Measurements from ENCODE around the gene SLC66A2.

DNA sequence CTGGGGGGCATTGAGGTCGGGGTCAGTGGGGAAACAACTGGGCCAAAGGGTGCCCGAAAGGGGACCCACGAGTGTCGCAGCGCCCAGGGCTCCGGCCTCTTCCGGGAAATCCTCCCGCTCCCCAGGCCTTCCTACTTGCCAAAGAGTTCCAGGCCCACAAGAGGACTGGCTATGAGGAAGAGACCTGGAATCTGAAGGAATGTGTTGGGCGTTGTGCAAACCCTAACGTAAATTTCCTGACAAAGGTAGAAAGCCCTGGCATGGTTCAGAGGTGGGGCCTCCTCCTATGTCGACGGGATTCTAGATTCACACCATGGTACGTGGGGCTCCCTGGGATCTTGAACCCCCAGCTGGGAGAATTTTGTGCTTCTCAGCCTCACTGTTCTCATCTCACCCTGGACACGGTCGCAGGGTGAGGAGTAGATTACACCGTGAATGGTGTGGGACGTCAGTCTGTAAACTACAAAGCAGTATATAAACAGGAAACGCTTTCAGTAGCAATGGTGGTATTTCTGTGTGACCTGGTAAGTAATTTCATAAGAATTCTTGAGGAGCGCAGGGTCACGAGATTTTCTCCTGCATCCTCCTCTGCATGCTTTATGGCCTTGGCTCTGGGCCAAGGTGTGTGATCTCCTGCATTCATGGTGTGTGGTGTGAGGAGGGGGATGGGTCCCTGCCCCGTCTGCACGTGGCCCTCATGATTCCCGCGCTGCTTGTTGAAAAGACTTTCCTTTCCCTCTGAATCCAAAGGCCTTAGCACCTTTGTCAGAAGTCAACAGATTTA lies 13.9 kb upstream of the SLC66A2 start:
- TF ChIP-seq, protein P1, sequence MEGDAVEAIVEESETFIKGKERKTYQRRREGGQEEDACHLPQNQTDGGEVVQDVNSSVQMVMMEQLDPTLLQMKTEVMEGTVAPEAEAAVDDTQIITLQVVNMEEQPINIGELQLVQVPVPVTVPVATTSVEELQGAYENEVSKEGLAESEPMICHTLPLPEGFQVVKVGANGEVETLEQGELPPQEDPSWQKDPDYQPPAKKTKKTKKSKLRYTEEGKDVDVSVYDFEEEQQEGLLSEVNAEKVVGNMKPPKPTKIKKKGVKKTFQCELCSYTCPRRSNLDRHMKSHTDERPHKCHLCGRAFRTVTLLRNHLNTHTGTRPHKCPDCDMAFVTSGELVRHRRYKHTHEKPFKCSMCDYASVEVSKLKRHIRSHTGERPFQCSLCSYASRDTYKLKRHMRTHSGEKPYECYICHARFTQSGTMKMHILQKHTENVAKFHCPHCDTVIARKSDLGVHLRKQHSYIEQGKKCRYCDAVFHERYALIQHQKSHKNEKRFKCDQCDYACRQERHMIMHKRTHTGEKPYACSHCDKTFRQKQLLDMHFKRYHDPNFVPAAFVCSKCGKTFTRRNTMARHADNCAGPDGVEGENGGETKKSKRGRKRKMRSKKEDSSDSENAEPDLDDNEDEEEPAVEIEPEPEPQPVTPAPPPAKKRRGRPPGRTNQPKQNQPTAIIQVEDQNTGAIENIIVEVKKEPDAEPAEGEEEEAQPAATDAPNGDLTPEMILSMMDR (IDR thresholded peaks at IDR 0.05) = no peak
- TF ChIP-seq EZH2 (IDR thresholded peaks at IDR 0.05; ENCODE audit: borderline replicate concordance, insufficient read depth, low read depth, low read length, poor library complexity, severe bottlenecking) = no peak

Measured in B cell (primary cell).